K562 (cell line): ENCODE results near the gene STAB2. TPM values are rescaled to one million over a fixed set of nuclear protein-coding genes. Genes with fewer than 3 reads are reported as not detected.

ENCODE experiments used
- CC2D1A ChIP-seq: fragments of 450-650 bp; IDR thresholded peaks from 2 replicates; pipeline ENCODE4 v1.6.1; 2017; ENCODE audit warnings: mild to moderate bottlenecking
- HDAC3 ChIP-seq: fragments of 450-650 bp; IDR thresholded peaks from 2 replicates; pipeline ENCODE4 v1.6.1; 2018; ENCODE audit warnings: borderline replicate concordance, mild to moderate bottlenecking, moderate library complexity; ENCODE audit not compliant: partially characterized antibody
- KLF16 ChIP-seq: IDR thresholded peaks from 2 replicates; pipeline ENCODE4 v1.6.1; 2016; ENCODE audit warnings: antibody characterized with exemption
- POLR2AphosphoS5 ChIP-seq: IDR thresholded peaks from 2 replicates; pipeline ENCODE4 v1.6.1; 2011; ENCODE audit warnings: mild to moderate bottlenecking, low read depth, low read length, moderate library complexity; ENCODE audit not compliant: control insufficient read depth, insufficient read depth
- POLR3G ChIP-seq: IDR thresholded peaks from 2 replicates; pipeline ENCODE4 v1.6.1; 2011; ENCODE audit not compliant: insufficient read length, insufficient replicate concordance; ENCODE audit errors: extremely low read depth
- SMARCC2 ChIP-seq: fragments of 450-650 bp; IDR thresholded peaks from 2 replicates; pipeline ENCODE4 v1.6.1; 2017; ENCODE audit warnings: antibody characterized with exemption, moderate library complexity, mild to moderate bottlenecking, low read depth
- SPI1 ChIP-seq: IDR thresholded peaks from 2 replicates; pipeline ENCODE4 v1.6.1; 2011; ENCODE audit warnings: low read depth, low read length, control low read depth, borderline replicate concordance
- ZNF699 ChIP-seq: fragments of 250-450 bp; sonication (Bioruptor Pico); IDR thresholded peaks from 2 replicates; pipeline ENCODE4 v1.8.0; 2021; ENCODE audit warnings: mild to moderate bottlenecking, moderate library complexity; ENCODE audit not compliant: insufficient replicate concordance
- ZNF766 ChIP-seq: fragments of 200-800 bp; sonication (Bioruptor generic); conservative IDR thresholded peaks from 2 replicates; pipeline ENCODE4 v1.6.1; 2016; ENCODE audit warnings: missing genetic modification characterization, missing compliant biosample characterization
- polyA plus RNA-seq, 8 experiments: library from polyadenylated mRNA; depleted of rRNA in 4 of 8; stranded (reverse) in 5 of 8; unstranded in 3 of 8; fragments of >200 nt; fragmentation: Nextera tagmentation in 2 of 8; fragmentation: Illumina TruSeq in 1 of 8; extraction: Ambion mirVana in 2 of 8; extraction: Trizol in 1 of 8; gene quantifications; 2 replicates each; pipeline versions ENCODE4 v1.2.1 to v1.2.3, GENCODE V29; 2011 to 2014; ENCODE audit warnings: inconsistent platforms in 1 of 8, missing spikeins in 1 of 8
- total RNA-seq, 7 experiments: library from RNA; depleted of rRNA in 6 of 7; stranded (reverse); fragments of >200 nt in 6 of 7; fragmentation: Illumina TruSeq in 2 of 7; extraction: Trizol in 2 of 7; gene quantifications; 2 replicates each; pipeline versions ENCODE4 v1.2.1 to v1.2.3, GENCODE V29; 2011 to 2021; ENCODE audit warnings: low replicate concordance in 1 of 7
- TF ChIP-seq, protein P1 (sequence below), 3 experiments: fragments of 200-800 bp in 1 of 3; fragments of 250-450 bp in 1 of 3; fragments of 450-650 bp in 1 of 3; sonication (Bioruptor Pico) in 1 of 3; sonication (Bioruptor generic) in 1 of 3; formaldehyde crosslinking in 1 of 3; IDR thresholded peaks; 2 replicates each; pipeline versions ENCODE4 v1.6.1 to v1.8.0; 2016 to 2022; ENCODE audit warnings: mild to moderate bottlenecking in 2 of 3, missing genetic modification characterization in 2 of 3, missing compliant biosample characterization in 1 of 3, moderate library complexity in 1 of 3
- TF ChIP-seq, protein P2 (sequence below), 2 experiments: fragments of 450-650 bp; IDR thresholded peaks; 2 replicates each; pipeline ENCODE4 v1.6.1; 2016; ENCODE audit warnings: mild to moderate bottlenecking in 2 of 2, borderline replicate concordance in 1 of 2, low read depth in 1 of 2, moderate library complexity in 1 of 2
- TF ChIP-seq, protein P3 (sequence below), 3 experiments: IDR thresholded peaks in 2 of 3; conservative IDR thresholded peaks in 1 of 3; 2 replicates each; pipeline ENCODE4 v1.5.1; 2011 to 2012; ENCODE audit warnings: low read length in 3 of 3, mild to moderate bottlenecking in 3 of 3, control low read depth in 2 of 3, improper control_type of control experiment in 1 of 3, inconsistent platforms in 1 of 3, low read depth in 1 of 3, mixed read lengths in 1 of 3, moderate library complexity in 1 of 3; ENCODE audit not compliant: insufficient read depth in 2 of 3

The STAB2 gene
- total and polyA plus RNA-seq, 9 of the 15 experiments (the other 6 are each of a cell fraction or from before 2014, with no cell fraction given): 0.10 TPM; not detected in 8

DNA sequence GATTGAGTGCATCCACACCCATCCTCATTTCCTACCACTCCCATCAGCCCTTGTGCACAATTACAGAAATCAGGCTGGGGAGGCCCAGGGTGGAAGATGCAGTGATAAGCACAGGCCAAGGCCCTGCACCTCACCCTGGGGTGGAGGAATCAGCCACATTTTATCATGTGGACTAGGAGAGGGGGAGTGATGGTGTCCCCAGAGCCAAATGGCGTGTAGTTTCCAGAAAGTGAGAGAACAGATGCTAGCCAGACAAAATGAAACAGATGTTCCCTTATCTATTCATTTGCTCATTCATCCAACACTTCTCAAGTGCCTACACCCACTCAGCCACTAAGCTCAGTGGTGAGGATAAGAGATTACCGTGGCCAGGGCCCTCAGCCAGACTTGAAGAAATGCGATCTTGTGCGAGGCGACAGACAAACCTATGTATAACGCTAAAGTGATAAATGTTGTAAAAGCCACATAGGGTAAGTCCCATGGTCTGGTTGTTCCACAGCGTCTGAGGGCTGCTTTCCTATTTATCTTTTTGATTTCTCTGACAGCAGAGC is 93.6 kb downstream of the STAB2 start (continued):
- TF ChIP-seq, protein P1, sequence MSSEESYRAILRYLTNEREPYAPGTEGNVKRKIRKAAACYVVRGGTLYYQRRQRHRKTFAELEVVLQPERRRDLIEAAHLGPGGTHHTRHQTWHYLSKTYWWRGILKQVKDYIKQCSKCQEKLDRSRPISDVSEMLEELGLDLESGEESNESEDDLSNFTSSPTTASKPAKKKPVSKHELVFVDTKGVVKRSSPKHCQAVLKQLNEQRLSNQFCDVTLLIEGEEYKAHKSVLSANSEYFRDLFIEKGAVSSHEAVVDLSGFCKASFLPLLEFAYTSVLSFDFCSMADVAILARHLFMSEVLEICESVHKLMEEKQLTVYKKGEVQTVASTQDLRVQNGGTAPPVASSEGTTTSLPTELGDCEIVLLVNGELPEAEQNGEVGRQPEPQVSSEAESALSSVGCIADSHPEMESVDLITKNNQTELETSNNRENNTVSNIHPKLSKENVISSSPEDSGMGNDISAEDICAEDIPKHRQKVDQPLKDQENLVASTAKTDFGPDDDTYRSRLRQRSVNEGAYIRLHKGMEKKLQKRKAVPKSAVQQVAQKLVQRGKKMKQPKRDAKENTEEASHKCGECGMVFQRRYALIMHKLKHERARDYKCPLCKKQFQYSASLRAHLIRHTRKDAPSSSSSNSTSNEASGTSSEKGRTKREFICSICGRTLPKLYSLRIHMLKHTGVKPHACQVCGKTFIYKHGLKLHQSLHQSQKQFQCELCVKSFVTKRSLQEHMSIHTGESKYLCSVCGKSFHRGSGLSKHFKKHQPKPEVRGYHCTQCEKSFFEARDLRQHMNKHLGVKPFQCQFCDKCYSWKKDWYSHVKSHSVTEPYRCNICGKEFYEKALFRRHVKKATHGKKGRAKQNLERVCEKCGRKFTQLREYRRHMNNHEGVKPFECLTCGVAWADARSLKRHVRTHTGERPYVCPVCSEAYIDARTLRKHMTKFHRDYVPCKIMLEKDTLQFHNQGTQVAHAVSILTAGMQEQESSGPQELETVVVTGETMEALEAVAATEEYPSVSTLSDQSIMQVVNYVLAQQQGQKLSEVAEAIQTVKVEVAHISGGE (CRISPR knock-in tag; IDR thresholded peaks at IDR 0.05): no peak
- TF ChIP-seq, protein P2, sequence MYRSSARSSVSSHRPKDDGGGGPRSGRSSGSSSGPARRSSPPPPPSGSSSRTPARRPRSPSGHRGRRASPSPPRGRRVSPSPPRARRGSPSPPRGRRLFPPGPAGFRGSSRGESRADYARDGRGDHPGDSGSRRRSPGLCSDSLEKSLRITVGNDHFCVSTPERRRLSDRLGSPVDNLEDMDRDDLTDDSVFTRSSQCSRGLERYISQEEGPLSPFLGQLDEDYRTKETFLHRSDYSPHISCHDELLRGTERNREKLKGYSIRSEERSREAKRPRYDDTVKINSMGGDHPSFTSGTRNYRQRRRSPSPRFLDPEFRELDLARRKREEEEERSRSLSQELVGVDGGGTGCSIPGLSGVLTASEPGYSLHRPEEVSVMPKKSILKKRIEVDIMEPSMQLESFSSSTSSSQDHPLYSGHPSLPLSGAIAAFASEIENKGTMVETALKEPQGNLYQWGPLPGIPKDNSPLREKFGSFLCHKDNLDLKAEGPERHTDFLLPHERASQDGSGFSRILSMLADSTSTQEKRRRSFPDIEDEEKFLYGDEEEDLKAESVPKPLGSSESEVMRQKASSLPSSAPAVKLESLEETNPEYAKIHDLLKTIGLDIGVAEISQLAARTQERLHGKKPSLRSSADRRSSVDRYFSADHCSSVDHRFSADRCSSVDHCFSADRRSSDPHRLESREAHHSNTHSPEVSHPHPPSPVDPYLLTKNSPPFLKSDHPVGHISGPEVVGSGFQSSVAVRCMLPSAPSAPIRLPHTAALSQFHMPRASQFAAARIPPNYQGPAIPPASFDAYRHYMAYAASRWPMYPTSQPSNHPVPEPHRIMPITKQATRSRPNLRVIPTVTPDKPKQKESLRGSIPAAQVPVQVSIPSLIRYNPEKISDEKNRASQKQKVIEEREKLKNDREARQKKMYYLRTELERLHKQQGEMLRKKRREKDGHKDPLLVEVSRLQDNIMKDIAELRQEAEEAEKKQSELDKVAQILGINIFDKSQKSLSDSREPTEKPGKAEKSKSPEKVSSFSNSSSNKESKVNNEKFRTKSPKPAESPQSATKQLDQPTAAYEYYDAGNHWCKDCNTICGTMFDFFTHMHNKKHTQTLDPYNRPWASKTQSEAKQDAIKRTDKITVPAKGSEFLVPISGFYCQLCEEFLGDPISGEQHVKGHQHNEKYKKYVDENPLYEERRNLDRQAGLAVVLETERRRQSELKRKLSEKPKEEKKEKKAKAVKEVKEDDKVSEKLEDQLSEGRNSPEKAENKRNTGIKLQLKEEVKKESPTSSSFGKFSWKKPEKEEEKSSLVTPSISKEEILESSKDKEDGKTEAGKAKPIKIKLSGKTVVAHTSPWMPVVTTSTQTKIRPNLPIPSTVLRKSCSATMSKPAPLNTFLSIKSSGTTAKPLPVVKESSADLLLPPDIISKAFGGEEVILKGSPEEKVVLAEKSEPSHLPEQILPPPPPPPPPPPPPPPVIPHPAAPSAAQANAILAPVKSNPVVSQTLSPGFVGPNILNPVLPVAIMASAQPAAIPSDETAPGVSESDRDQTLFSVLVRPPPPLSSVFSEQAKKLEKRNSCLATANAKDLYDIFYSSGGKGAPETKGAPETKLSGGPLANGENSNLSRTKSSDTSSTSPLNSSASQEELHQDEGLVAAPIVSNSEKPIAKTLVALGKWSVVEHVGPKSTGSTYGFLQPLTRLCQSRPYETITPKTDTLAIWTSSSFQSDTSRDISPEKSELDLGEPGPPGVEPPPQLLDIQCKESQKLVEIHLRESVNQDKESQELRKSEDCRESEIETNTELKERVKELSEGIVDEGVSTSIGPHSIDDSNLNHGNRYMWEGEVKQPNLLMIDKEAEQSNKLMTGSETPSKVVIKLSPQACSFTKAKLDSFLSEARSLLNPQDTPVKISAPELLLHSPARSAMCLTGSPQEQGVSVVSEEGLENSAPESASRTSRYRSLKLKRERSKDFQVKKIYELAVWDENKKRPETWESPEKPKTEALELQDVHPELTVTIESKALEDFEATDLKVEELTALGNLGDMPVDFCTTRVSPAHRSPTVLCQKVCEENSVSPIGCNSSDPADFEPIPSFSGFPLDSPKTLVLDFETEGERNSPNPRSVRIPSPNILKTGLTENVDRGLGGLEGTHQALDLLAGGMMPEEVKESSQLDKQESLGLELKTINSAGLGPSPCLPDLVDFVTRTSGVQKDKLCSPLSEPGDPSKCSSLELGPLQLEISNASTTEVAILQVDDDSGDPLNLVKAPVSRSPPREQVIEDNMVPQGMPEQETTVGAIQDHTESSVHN (IDR thresholded peaks at IDR 0.05; ENCODE audit: borderline replicate concordance in 1 of 2, low read depth in 1 of 2): no peak
- TF ChIP-seq POLR2AphosphoS5 (peak; percentile 66; the same call in 1 of the 2 replicates), CC2D1A (no peak), HDAC3 (no peak), KLF16 (peak; percentile 70), SMARCC2 (no peak), ZNF699 (CRISPR knock-in tag) (no peak), POLR3G (no peak), ZNF766 (CRISPR knock-in tag) (no peak), SPI1 (no peak)
- TF ChIP-seq, protein P3, sequence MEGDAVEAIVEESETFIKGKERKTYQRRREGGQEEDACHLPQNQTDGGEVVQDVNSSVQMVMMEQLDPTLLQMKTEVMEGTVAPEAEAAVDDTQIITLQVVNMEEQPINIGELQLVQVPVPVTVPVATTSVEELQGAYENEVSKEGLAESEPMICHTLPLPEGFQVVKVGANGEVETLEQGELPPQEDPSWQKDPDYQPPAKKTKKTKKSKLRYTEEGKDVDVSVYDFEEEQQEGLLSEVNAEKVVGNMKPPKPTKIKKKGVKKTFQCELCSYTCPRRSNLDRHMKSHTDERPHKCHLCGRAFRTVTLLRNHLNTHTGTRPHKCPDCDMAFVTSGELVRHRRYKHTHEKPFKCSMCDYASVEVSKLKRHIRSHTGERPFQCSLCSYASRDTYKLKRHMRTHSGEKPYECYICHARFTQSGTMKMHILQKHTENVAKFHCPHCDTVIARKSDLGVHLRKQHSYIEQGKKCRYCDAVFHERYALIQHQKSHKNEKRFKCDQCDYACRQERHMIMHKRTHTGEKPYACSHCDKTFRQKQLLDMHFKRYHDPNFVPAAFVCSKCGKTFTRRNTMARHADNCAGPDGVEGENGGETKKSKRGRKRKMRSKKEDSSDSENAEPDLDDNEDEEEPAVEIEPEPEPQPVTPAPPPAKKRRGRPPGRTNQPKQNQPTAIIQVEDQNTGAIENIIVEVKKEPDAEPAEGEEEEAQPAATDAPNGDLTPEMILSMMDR (IDR thresholded peaks at IDR 0.05 in 2 of 3, conservative IDR thresholded peaks at IDR 0.05 in 1 of 3; ENCODE audit: insufficient read depth in 2 of 3, low read depth in 1 of 3, low read length in 3 of 3): no peak
